ENCODE measurements around the gene NR2C1.
"Not testable (repeated sequence)": the region's sequence is repeated elsewhere in the genome, so short reads cannot be mapped to it uniquely, and the experiment has no call there.

The NR2C1 gene

DNA sequence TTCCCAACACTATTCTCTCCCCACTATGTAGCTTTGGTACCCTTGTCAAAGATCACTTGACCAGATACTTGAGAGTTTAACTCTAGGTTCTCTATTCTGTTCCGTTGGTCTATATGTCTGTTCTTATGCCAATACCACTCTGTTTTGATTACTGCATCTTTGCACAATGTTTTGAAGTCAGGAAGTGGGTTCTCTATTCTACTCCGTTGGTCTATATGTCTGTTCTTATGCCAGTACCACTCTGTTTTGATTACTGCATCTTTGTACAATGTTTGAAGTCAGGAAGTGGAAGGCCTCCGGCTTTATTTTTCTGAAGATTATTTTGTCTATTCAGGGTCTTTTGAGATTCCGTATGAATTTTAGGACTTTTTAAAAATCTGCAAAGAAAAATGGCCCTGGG lies 67.2 kb downstream of the NR2C1 start:
- TF ChIP-seq JUND (IDR thresholded peaks at IDR 0.05; ENCODE audit: low read depth): no peak
- in situ Hi-C loops (cut with HindIII; ENCODE audit: low pct_unique_long_range_greater_than_20kb, low sequenced_read_pairs): no loop called here
- no peak for DNase-seq (ENCODE audit: low read depth in 1 of 2, low spot score in 1 of 2)

GRCh38 chr12:95004610-95005009 lies 68.8 kb downstream of the NR2C1 start:
- in situ Hi-C loops (cut with HindIII; ENCODE audit: low pct_unique_long_range_greater_than_20kb, low sequenced_read_pairs): no loop called here
- no peak for TF ChIP-seq JUND (IDR thresholded peaks at IDR 0.05; ENCODE audit: low read depth)
- no peak for DNase-seq (ENCODE audit: low read depth in 1 of 2, low spot score in 1 of 2)

GRCh38 chr12:95003921-95004272 lies 69.5 kb downstream of the NR2C1 start:
- in situ Hi-C loops (cut with HindIII; ENCODE audit: low pct_unique_long_range_greater_than_20kb, low sequenced_read_pairs): no loop called here
- DNase-seq (ENCODE audit: low read depth in 1 of 2, low spot score in 1 of 2): no peak
- TF ChIP-seq JUND (IDR thresholded peaks at IDR 0.05; ENCODE audit: low read depth): no peak

DNA sequence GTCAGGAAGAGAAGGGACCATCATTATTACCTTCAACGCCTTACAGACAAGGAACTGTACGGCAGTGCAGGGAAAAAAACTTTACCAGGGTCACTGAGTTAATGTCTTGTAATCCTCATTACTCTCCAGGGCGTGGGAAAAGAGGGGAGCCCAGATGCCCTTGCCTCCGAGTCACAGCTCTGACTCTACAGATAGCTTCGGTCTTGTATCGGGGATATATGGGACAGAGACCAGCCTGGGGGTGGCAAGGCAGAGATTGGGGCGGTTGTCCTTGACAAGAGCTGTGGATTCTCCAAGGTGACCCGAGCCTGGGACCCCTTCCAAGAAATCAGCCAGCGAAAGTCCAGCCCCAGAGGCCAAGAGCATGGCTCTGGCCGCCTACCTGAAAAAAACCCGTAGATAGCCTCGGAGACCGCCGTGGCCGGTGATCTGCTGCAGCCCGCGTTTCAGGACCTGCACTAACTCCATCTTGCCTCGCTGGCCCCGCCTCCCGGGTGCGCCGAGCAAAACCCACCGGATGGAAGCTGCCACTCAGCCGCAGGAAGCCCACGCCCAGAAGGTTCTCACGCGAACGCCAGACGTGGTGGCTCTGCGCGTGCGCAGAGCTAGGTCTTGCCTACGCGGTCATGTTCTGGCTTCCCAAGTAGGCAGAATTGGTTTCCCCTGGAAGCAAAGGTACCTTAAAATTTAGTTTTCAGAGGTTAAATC lies 70.1 kb downstream of the NR2C1 start, which contains the start of gene NDUFA12:
TSS of gene NDUFA12 (minus strand) at position 485 of the 708 bp plus-strand sequence. CDS start at position 468, 17 bp downstream.
- no peak for TF ChIP-seq JUND (IDR thresholded peaks at IDR 0.05; ENCODE audit: low read depth)
- peak; percentile 81 to 98 for DNase-seq (ENCODE audit: low read depth in 1 of 2, low spot score in 1 of 2)
- in situ Hi-C loops (cut with HindIII; ENCODE audit: low pct_unique_long_range_greater_than_20kb, low sequenced_read_pairs): no loop called here

DNA sequence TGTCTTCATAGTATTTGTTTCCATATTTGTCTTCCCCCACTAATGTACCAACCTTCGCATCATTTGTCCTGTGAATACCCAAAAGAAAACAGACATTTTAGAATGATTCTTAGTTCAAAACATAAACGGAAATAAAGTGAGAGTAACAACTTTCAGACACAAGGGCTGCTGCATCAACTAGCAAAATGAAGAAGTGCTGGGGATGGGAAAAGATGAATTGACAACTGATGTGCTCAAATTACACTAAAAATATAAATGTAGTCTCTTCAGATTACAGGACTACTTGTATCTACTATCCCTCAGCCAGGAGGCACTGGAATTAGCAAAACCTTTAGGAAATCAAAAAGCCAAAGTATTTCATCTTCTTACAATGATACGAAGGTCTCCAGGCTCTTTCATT lies 70.7 kb downstream of the NR2C1 start:
- no peak for DNase-seq (ENCODE audit: low read depth in 1 of 2, low spot score in 1 of 2)
- no peak for TF ChIP-seq JUND (IDR thresholded peaks at IDR 0.05; ENCODE audit: low read depth)

GRCh38 chr12:94998326-94998725 lies 75.1 kb downstream of the NR2C1 start:
- in situ Hi-C loops (cut with HindIII; ENCODE audit: low pct_unique_long_range_greater_than_20kb, low sequenced_read_pairs): no loop called here
- DNase-seq (ENCODE audit: low read depth in 1 of 2, low spot score in 1 of 2): no peak
- no peak for TF ChIP-seq JUND (IDR thresholded peaks at IDR 0.05; ENCODE audit: low read depth)

More for the DNA sequence above, 70.7 kb downstream of the NR2C1 start:
- in situ Hi-C loops (cut with HindIII; ENCODE audit: low pct_unique_long_range_greater_than_20kb, low sequenced_read_pairs): no loop called here

GRCh38 chr12:94997726-94998125 lies 75.7 kb downstream of the NR2C1 start:
- no peak for TF ChIP-seq JUND (IDR thresholded peaks at IDR 0.05; ENCODE audit: low read depth)
- no peak for DNase-seq (ENCODE audit: low read depth in 1 of 2, low spot score in 1 of 2)
- in situ Hi-C loops (cut with HindIII; ENCODE audit: low pct_unique_long_range_greater_than_20kb, low sequenced_read_pairs): no loop called here

- TF ChIP-seq JUND (IDR thresholded peaks at IDR 0.05; ENCODE audit: low read depth): no peak
- DNase-seq (ENCODE audit: low read depth in 1 of 2, low spot score in 1 of 2): no peak
- in situ Hi-C loops (cut with HindIII; ENCODE audit: low pct_unique_long_range_greater_than_20kb, low sequenced_read_pairs): no loop called here
Observed at GRCh38 chr12:94997061-94997460, 76.4 kb downstream of the NR2C1 start.

DNA sequence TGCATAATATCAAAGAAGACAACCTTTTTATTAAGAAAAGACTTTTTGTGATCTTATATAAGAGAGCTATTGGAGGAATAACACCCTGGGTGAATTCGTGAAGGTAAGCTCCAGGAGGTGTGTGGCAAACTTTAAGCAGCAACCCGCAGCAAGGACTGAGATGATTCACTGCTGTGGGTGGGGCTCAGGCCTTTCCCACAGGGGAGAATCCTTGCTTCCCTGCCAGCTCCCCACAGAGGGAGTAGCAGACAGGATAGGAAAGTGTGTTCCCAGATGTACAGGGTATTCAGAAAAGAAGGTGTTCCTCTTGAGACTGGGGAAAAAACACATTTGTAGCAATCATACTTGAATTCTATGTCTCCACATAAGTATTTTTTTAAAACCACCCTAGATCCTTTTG lies 79.1 kb downstream of the NR2C1 start:
- TF ChIP-seq JUND (IDR thresholded peaks at IDR 0.05; ENCODE audit: low read depth): no peak
- DNase-seq (ENCODE audit: low read depth in 1 of 2, low spot score in 1 of 2): no peak
- in situ Hi-C loops (cut with HindIII; ENCODE audit: low pct_unique_long_range_greater_than_20kb, low sequenced_read_pairs): no loop called here

- DNase-seq (ENCODE audit: low read depth in 1 of 2, low spot score in 1 of 2); in situ Hi-C loops (cut with HindIII; ENCODE audit: low pct_unique_long_range_greater_than_20kb, low sequenced_read_pairs): not testable (repeated sequence)
Observed at GRCh38 chr12:94993855-94994254, 79.6 kb downstream of the NR2C1 start.

GRCh38 chr12:94990222-94990621 lies 83.2 kb downstream of the NR2C1 start:
- no peak for TF ChIP-seq JUND (IDR thresholded peaks at IDR 0.05; ENCODE audit: low read depth)
- in situ Hi-C loops (cut with HindIII; ENCODE audit: low pct_unique_long_range_greater_than_20kb, low sequenced_read_pairs): no loop called here
- no peak for DNase-seq (ENCODE audit: low read depth in 1 of 2, low spot score in 1 of 2)

GRCh38 chr12:94988471-94988870 lies 84.9 kb downstream of the NR2C1 start:
- no peak for DNase-seq (ENCODE audit: low read depth in 1 of 2, low spot score in 1 of 2)
- in situ Hi-C loops (cut with HindIII; ENCODE audit: low pct_unique_long_range_greater_than_20kb, low sequenced_read_pairs): no loop called here
- TF ChIP-seq JUND (IDR thresholded peaks at IDR 0.05; ENCODE audit: low read depth): no peak

DNA sequence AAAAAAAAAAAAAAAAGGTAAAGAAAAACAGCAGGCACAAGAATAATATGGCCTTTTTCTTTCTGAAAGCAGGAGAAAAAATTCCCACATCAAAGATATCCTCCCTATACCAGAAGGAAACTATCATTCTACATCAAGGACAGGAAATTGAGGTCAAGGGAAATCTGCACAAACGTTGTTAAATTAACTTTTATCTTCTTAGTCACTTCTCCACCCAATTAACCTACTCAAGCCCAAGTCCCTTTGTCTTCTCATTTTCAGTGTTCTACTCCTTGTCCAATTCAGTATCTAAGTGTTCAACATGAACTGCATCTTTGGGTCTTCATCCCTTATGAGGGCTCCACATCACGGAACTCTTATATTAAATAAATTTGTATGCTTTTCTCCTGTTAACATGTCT lies 85.6 kb downstream of the NR2C1 start:
- in situ Hi-C loops (cut with HindIII; ENCODE audit: low pct_unique_long_range_greater_than_20kb, low sequenced_read_pairs): no loop called here
- TF ChIP-seq JUND (IDR thresholded peaks at IDR 0.05; ENCODE audit: low read depth): no peak
- DNase-seq (ENCODE audit: low read depth in 1 of 2, low spot score in 1 of 2): no peak

DNA sequence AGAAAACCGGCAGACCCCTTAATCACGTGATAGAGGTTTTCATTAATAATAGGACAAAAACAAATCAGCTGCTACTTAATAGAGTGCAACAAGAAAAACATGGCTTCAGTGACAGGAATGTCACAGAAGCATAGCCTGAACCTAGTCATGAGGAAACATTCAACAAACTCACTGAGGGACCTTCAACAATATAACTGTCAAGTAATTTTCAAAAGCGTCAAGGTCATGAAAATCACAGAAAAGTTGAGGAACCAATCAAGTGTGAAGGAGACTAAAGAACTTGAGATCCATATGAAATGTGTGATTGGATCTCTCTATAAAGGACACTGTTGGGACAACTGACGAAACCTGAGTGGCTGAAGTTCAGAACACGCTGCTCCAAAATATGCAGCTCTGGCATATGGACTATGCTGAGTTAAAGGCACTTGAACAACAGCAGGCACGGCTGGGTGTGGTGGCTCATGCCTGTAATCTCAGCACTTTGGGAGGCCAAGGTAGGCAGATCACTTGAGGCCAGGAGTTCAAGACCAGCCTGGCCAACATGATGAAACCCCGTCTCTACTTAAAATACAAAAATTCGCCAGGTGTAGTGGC lies 86.2 kb downstream of the NR2C1 start:
- no peak for TF ChIP-seq JUND (IDR thresholded peaks at IDR 0.05; ENCODE audit: low read depth)
- no peak for DNase-seq (ENCODE audit: low read depth in 1 of 2, low spot score in 1 of 2)
- in situ Hi-C loops (cut with HindIII; ENCODE audit: low pct_unique_long_range_greater_than_20kb, low sequenced_read_pairs): no loop called here

GRCh38 chr12:94985099-94985498 lies 88.3 kb downstream of the NR2C1 start:
- in situ Hi-C loops (cut with HindIII; ENCODE audit: low pct_unique_long_range_greater_than_20kb, low sequenced_read_pairs); DNase-seq (ENCODE audit: low read depth in 1 of 2, low spot score in 1 of 2): not testable (repeated sequence)
